Measurements from ENCODE around the gene PPP1R13B.

PPP1R13B gene

GRCh38 chr14:103741876-103742275, 105.5 kb downstream of the PPP1R13B start:
- DNase-seq (ENCODE audit: low read depth): no peak

- DNase-seq (ENCODE audit: low read depth): no peak
Measured at GRCh38 chr14:103740991-103741689, 106.2 kb downstream of the PPP1R13B start.

DNA sequence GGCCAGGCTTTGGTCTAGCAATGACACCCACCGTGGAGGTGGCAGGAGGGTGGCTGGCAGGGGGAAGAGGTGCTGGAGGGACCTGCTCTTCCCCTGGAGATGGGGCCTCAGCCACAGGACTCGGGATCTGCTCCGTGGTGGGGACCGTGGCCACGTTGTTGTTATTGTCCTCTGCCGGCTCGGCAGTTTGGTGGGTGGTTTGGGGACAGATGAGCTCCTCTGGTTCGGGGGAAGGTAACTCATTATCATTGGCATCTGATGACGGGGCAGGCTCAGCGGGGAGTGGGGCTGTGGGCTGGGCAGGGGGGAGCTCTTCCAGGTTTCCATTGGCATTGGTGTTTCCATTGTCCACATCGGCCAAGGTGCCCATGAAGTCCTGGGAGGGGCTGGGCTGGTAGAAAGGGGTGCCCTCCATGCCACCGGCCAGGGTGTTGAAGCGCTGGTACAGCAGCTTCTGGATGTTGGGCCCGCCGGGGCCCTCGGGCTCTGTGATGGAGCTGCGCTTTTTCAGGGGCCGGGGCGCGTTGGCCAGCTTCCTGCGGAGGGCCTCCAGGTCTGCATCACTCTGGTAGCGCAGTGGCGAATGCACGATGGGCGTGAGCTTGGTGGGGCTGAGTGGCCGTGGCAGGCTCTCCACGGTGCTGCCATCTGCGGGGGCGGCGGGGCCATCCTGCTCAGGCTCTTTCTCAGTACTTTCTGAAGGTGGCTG, 107.4 kb downstream of the PPP1R13B start:
- DNase-seq (ENCODE audit: low read depth): no peak

- no peak for DNase-seq (ENCODE audit: low read depth)
Measured at GRCh38 chr14:103739466-103739792, 107.9 kb downstream of the PPP1R13B start.

DNA sequence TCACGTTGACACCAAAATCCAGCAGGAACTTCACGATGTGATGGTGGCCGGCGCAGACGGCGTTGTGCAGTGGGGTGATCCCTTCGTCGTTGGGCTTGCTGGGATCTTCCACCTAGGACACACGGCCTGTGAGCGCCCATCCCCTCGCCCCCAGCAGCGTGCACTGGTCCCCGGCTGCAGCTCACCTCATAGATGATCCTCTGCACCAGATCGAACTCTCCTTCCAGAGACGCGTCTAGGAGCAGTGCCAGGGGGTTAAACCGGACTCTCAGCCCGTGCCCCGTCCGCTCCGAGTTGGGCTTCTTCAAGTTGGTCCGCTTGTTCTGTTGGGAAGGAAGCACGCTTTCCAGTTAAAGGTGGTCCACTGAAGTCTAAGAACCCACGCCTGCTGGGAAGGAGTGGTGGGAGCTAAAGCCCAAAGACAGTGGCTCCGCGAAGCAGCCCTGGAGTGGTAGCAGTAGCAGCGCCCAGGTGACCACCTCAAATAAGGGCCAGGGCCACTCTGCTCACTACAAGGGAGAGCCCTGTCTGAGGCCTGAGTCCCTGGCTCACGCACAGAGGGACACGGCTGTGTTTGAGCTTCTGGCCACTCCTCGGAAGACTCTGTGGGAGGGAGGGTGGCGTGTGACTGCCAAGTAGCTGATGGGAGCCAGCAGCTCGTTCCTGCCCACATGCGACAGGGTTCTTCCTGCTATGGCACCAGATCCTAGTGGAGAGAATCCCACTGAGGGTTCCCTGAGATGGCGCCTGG, 108.5 kb downstream of the PPP1R13B start:
- no peak for DNase-seq (ENCODE audit: low read depth)

DNA sequence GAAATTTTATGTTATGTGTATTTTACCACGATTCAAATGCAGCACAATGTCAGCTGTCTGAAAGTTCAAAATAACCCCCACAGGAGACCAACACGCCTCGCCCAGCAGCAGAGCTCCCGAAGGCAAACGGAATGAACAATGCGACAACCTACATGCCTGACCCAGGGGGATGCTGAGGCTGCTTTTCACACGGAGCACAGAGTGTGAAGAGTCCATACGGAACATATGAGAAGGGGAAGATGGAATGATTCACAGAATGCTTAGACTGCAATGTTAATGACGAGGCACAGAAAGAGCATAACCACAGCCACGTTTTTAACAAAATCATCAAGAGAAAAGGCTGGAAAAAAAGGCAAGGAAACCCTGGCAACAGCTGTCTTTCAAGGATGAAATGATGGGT, 109.2 kb downstream of the PPP1R13B start:
- DNase-seq (ENCODE audit: low read depth): no peak

- no peak for DNase-seq (ENCODE audit: low read depth)
Measured at GRCh38 chr14:103737432-103738045, 109.8 kb downstream of the PPP1R13B start.

DNA sequence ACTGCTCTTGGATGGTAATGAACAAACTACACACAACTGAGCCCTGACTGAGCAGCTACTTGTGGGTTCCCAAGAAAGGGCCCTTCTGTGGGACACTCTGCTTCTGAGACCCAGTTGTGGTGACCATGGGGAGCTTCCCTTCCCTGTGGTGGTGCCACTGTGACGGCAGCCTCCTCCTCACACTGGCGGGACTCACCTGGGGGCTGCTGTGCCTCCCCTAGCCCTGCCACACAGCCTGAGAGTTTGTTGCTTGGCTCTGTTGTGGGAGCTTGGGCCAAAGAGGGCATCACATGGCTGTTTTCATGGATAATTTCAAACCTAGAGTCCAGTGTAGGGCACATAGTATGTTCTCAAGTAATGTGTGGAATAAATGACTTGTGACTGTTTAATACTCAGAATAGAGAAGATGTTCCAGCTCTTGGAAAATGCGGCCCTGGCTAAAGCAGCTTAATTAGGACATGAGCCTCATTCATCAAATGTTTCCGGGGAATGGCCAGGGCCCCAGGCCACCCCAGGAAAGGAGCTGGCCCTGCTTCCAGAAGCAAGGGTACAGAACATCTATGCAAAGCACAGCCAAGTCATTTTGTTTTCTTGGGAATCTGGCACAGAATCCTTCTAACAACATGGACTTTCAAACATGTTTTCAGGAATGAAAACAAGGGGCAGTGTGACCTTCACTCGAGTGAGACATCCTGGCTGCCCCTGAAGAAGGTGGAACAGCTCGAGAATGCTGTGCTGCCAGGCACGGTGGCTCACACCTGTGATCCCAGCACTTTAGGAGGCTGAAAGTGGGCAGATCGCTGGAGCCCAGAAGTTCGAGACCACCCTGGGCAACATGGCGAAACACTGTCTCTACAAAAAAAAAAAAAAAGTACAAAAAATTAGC, 110.6 kb downstream of the PPP1R13B start:
- DNase-seq (ENCODE audit: low read depth): no peak

GRCh38 chr14:103735815-103736545, 111.4 kb downstream of the PPP1R13B start:
- DNase-seq (ENCODE audit: low read depth): no peak

GRCh38 chr14:103735439-103735814, 111.9 kb downstream of the PPP1R13B start:
- DNase-seq (ENCODE audit: low read depth): no peak

GRCh38 chr14:103735022-103735421, 112.4 kb downstream of the PPP1R13B start:
- no peak for DNase-seq (ENCODE audit: low read depth)

GRCh38 chr14:103734081-103734888, 113.1 kb downstream of the PPP1R13B start:
- no peak for DNase-seq (ENCODE audit: low read depth)

- no peak for DNase-seq (ENCODE audit: low read depth)
Measured at GRCh38 chr14:103733651-103734050, 113.7 kb downstream of the PPP1R13B start.

- no peak for DNase-seq (ENCODE audit: low read depth)
Measured at GRCh38 chr14:103732868-103733620, 114.3 kb downstream of the PPP1R13B start.

GRCh38 chr14:103731916-103732867, 115.2 kb downstream of the PPP1R13B start:
- DNase-seq (ENCODE audit: low read depth): no peak

- DNase-seq (ENCODE audit: low read depth): no peak
Measured at GRCh38 chr14:103731481-103731880, 115.9 kb downstream of the PPP1R13B start.

DNA sequence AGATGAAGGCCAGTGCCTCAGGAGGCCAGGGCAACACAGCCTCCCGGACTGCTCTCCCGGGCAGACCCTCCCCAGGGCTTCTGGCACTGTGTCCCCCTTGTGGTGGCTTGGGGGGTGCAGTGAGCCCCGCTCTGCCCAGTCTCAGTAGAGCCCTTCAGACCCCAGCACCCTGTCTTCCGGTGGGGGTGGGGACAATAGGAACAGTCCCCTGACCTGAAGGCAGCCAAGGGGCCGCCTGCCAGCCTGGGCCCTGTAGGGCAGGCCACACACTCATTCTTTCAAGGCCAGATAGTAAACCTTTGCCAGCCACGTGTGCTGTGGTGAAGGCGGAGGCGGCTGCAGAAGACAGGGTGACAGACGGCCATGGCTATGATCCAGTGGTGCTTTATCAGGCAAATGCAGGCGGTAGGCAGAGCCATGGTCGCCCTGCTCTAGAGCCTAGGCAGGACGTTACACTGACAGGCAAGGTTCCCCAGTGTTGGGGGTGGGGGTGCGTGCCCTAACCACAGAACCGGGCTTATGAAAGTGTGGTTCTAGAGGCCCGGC, 116.8 kb downstream of the PPP1R13B start:
- no peak for DNase-seq (ENCODE audit: low read depth)

Data from activated T-helper 1 cell treated with Interleukin-2 at 50 U/mL for 16 hours (primary cell).